Measurements from ENCODE around the gene TBC1D2. TPM values are rescaled to one million over a fixed set of nuclear protein-coding genes. Genes with fewer than 3 reads are reported as not detected.

The TBC1D2 gene
- total and polyA plus RNA-seq, 10 of the 15 experiments (the other 5 are each of a cell fraction or from before 2014, with no cell fraction given), result 0.04 to 1.6 (median 1.1) TPM

DNA sequence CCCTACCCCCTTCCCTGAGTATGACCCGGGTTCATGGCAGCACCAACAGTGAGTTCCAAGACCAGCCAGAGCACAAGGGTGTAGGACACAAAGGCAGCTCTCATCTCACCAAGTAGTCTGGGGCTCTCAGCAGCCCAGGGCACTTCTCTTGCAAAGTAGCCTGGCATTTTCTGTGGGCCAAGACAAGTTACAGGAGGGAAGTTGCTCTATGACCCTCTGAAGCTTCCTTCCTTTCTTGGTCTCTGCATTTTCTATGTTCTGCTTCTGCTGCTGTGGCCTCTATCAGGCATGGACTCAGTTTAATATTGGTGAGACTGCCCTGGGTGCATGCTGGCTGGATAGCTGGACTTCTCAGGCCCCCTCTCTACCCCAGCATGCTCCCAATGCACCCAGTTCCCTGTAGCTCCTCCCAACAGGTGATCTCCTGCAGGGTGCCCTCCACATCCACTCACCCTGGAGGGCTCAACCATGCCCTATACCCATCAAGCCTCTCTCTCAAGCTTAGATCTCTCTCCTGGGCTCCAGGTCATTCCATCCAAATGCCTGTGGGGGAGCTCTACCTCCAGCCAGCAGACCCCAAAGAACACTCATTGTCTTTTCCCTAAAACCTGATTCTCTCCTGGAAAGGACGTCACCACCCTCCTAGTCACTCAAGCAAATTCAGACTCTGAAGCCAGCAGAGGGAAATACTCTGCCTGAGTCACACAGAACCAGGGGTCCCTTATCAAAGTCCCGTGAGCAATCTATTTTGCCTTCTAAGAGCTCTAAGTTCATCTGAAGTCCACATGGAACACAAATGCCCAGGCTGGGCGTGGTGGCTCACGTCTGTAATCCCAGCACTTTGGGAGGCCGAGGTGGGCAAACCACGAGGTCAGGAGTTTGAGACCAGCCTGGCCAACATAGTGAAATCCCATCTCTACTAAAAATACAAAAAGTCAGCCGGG lies 13.8 kb downstream of the TBC1D2 start:
- Histone ChIP-seq H3K4me3 (no peak overlapping the region), H4K20me1 (ENCODE audit: control insufficient read depth, insufficient read depth) (no peaks in the 10 kb centered on the region), H3K27me3 (replicated peaks in 1 of 2; ENCODE audit: control insufficient read depth in 2 of 2, insufficient read depth in 2 of 2, low read length in 1 of 2) (no peaks in the 10 kb centered on the region), H3K9me3 (replicated peaks; ENCODE audit: control insufficient read depth, insufficient read depth, low read length) (no peaks in the 10 kb centered on the region), H3K4me1 (ENCODE audit: control insufficient read depth, insufficient read depth, low read length) (no peaks in the 10 kb centered on the region), H3K9ac (ENCODE audit: control insufficient read depth, insufficient read depth, low read length) (no peak overlapping the region), H2AFZ (ENCODE audit: control insufficient read depth, low read depth, low read length) (no peak overlapping the region), H3K27ac (ENCODE audit: control insufficient read depth, insufficient read depth) (no peak overlapping the region), H3K36me3 (ENCODE audit: control insufficient read depth in 2 of 2, insufficient read depth in 2 of 2, low read length in 1 of 2) (no peaks in the 10 kb centered on the region), H3K79me2 (ENCODE audit: control insufficient read depth, insufficient read depth, low read length) (no peaks in the 10 kb centered on the region), H3K4me2 (ENCODE audit: control insufficient read depth, insufficient read depth) (no peak overlapping the region)
- FAIRE-seq (no peak), DNase-seq (ENCODE audit: low read depth, low spot score) (no peak), ATAC-seq (no peak)
- intact Hi-C loops (cut with micrococcal nuclease; ENCODE audit: unreplicated experiment) (no loop called here), in situ Hi-C loops (cut with MboI) (no loop called here)
- CTCF ChIA-PET, result interaction anchor here (0.5 to 1.7 kb wide), 8 partner anchors 9 to 351 kb away, joined by 3 to 6 read pairs (median 3); partner anchors contain the start of gene TRMO
- POLR2A ChIA-PET, result interaction anchor here (0.6 kb wide), 1 partner anchor 45 kb away, joined by 4 read pairs; no protein-coding TSS in a partner anchor
- SMC1A ChIA-PET (ENCODE audit: uncharacterized antibody, unreplicated experiment), result no interaction called here
- TF ChIP-seq, protein P1, sequence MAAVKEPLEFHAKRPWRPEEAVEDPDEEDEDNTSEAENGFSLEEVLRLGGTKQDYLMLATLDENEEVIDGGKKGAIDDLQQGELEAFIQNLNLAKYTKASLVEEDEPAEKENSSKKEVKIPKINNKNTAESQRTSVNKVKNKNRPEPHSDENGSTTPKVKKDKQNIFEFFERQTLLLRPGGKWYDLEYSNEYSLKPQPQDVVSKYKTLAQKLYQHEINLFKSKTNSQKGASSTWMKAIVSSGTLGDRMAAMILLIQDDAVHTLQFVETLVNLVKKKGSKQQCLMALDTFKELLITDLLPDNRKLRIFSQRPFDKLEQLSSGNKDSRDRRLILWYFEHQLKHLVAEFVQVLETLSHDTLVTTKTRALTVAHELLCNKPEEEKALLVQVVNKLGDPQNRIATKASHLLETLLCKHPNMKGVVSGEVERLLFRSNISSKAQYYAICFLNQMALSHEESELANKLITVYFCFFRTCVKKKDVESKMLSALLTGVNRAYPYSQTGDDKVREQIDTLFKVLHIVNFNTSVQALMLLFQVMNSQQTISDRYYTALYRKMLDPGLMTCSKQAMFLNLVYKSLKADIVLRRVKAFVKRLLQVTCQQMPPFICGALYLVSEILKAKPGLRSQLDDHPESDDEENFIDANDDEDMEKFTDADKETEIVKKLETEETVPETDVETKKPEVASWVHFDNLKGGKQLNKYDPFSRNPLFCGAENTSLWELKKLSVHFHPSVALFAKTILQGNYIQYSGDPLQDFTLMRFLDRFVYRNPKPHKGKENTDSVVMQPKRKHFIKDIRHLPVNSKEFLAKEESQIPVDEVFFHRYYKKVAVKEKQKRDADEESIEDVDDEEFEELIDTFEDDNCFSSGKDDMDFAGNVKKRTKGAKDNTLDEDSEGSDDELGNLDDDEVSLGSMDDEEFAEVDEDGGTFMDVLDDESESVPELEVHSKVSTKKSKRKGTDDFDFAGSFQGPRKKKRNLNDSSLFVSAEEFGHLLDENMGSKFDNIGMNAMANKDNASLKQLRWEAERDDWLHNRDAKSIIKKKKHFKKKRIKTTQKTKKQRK (IDR thresholded peaks at IDR 0.05; ENCODE audit: low read depth, low read length), result no peak
- no peak for TF ChIP-seq RBBP5 (conservative IDR thresholded peaks at IDR 0.05)
- TF ChIP-seq PAX8 (IDR thresholded peaks at IDR 0.05), result no peak
- TF ChIP-seq, protein P2, sequence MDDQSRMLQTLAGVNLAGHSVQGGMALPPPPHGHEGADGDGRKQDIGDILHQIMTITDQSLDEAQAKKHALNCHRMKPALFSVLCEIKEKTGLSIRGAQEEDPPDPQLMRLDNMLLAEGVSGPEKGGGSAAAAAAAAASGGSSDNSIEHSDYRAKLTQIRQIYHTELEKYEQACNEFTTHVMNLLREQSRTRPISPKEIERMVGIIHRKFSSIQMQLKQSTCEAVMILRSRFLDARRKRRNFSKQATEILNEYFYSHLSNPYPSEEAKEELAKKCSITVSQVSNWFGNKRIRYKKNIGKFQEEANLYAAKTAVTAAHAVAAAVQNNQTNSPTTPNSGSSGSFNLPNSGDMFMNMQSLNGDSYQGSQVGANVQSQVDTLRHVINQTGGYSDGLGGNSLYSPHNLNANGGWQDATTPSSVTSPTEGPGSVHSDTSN (IDR thresholded peaks at IDR 0.05; ENCODE audit: insufficient replicate concordance, low read depth, low read length), result no peak
- no peak for TF ChIP-seq TBL1XR1 (IDR thresholded peaks at IDR 0.05; ENCODE audit: low read depth, low read length)
- TF ChIP-seq YY1 (IDR thresholded peaks at IDR 0.05; ENCODE audit: low read depth, low read length), result no peak
- TF ChIP-seq EGR1 (IDR thresholded peaks at IDR 0.05; ENCODE audit: borderline replicate concordance in 1 of 2, low read depth in 2 of 2, low read length in 2 of 2), result no peak
- TF ChIP-seq ZNF384 (IDR thresholded peaks at IDR 0.05; ENCODE audit: borderline replicate concordance, low read depth, low read length), result no peak
- no peak for TF ChIP-seq HDAC2 (IDR thresholded peaks at IDR 0.05)
- TF ChIP-seq, protein P3, sequence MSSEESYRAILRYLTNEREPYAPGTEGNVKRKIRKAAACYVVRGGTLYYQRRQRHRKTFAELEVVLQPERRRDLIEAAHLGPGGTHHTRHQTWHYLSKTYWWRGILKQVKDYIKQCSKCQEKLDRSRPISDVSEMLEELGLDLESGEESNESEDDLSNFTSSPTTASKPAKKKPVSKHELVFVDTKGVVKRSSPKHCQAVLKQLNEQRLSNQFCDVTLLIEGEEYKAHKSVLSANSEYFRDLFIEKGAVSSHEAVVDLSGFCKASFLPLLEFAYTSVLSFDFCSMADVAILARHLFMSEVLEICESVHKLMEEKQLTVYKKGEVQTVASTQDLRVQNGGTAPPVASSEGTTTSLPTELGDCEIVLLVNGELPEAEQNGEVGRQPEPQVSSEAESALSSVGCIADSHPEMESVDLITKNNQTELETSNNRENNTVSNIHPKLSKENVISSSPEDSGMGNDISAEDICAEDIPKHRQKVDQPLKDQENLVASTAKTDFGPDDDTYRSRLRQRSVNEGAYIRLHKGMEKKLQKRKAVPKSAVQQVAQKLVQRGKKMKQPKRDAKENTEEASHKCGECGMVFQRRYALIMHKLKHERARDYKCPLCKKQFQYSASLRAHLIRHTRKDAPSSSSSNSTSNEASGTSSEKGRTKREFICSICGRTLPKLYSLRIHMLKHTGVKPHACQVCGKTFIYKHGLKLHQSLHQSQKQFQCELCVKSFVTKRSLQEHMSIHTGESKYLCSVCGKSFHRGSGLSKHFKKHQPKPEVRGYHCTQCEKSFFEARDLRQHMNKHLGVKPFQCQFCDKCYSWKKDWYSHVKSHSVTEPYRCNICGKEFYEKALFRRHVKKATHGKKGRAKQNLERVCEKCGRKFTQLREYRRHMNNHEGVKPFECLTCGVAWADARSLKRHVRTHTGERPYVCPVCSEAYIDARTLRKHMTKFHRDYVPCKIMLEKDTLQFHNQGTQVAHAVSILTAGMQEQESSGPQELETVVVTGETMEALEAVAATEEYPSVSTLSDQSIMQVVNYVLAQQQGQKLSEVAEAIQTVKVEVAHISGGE (CRISPR knock-in tag; IDR thresholded peaks at IDR 0.05), result no peak
- BruUV-seq (replicated peaks), result no TSS peak
- RAD21 ChIA-PET (ENCODE audit: unreplicated experiment), result no interaction called here
- WGBS (ENCODE audit: insufficient coverage, insufficient replicate concordance, low lambda C conversion rate, missing lambda C conversion rate), result 40% methylated on average over 8 of the region's 8 CpGs
